Measurements from ENCODE around the gene ANKFY1. TPM values are rescaled to one million over a fixed set of nuclear protein-coding genes. Genes with fewer than 3 reads are reported as not detected.

The ANKFY1 gene
- total RNA-seq, 6 experiments from 2014 or later: 21.3 to 34.9 (median 29.5) TPM

DNA sequence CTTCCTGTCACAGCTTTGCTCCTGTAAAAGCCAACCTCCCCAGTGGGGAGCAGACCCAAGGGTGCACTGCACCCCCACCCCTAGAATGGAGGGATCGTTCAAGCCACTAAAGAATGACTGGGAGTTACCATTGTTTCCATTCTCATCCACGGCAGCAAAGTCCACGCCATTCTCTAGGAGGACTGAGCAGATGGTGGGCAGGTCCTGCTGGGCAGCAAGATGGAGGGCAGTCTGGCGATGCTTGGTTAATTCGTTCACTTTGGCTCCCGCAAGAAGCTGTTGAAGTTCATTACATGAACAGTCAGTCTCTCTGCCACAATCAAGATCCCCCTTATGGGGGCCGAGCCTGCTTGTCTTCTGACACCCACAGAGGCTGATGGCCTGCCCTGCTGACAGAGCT, 90.0 kb downstream of the ANKFY1 start:
- no peaks in the 10 kb centered on the region for H3K9me3 ChIP-seq
- 100% methylated on average over 3 of the region's 7 CpGs for whole genome bisulfite sequencing (ENCODE audit: insufficient coverage, low coverage, low lambda C conversion rate, missing lambda C conversion rate)

DNA sequence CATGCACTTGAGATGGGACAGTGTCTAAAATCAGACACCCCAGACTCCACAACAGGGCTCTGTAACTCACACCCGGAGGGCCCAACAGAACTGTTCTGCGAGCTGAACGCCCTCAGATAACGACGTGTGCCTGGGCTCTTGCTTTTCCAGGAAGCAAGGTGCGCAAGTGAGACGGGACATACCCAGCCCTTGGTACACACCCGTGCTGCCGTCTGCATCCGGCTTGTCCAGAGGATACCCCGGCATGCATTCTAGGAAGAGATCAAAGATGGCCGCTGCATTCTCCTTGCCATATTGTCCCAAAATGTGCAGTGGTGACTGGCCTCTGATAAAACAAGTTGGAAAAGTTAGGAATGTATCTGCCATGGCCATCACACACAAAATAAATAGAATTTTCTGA, 91.4 kb downstream of the ANKFY1 start:
- Histone ChIP-seq H3K9me3 (no peaks in the 10 kb centered on the region), H3K36me3 (peaks cover 0 to 88% (median 51%) of the 10 kb centered on the region in 4 donors), H3K4me1 (no peaks in the 10 kb centered on the region), H3K27ac (no peak overlapping the region), H3K4me3 (no peak overlapping the region), H3K27me3 (no peaks in the 10 kb centered on the region)
- DNase-seq: peak in 1 of 3 donors; percentile 39
- ATAC-seq: no peak
- intact Hi-C loops (cut with DNase I): no loop called here
- WGBS (ENCODE audit: insufficient coverage, low coverage, low lambda C conversion rate, missing lambda C conversion rate): 83% methylated on average over 2 of the region's 12 CpGs
- TF ChIP-seq POLR2A (IDR thresholded peaks at IDR 0.05): no peak
- TF ChIP-seq, protein P1, sequence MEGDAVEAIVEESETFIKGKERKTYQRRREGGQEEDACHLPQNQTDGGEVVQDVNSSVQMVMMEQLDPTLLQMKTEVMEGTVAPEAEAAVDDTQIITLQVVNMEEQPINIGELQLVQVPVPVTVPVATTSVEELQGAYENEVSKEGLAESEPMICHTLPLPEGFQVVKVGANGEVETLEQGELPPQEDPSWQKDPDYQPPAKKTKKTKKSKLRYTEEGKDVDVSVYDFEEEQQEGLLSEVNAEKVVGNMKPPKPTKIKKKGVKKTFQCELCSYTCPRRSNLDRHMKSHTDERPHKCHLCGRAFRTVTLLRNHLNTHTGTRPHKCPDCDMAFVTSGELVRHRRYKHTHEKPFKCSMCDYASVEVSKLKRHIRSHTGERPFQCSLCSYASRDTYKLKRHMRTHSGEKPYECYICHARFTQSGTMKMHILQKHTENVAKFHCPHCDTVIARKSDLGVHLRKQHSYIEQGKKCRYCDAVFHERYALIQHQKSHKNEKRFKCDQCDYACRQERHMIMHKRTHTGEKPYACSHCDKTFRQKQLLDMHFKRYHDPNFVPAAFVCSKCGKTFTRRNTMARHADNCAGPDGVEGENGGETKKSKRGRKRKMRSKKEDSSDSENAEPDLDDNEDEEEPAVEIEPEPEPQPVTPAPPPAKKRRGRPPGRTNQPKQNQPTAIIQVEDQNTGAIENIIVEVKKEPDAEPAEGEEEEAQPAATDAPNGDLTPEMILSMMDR (IDR thresholded peaks at IDR 0.05): no peak

More for the DNA sequence above, 90.0 kb downstream of the ANKFY1 start:
- intact Hi-C loops (cut with DNase I): no loop called here
- TF ChIP-seq, protein P1 (IDR thresholded peaks at IDR 0.05): no peak
- TF ChIP-seq POLR2A (IDR thresholded peaks at IDR 0.05): no peak
- Histone ChIP-seq H3K4me1 (no peaks in the 10 kb centered on the region), H3K36me3 (peaks cover 0 to 90% (median 57%) of the 10 kb centered on the region in 4 donors), H3K27ac (no peak overlapping the region), H3K4me3 (no peak overlapping the region), H3K27me3 (no peaks in the 10 kb centered on the region)
- no peak for DNase-seq
- no peak for ATAC-seq

DNA sequence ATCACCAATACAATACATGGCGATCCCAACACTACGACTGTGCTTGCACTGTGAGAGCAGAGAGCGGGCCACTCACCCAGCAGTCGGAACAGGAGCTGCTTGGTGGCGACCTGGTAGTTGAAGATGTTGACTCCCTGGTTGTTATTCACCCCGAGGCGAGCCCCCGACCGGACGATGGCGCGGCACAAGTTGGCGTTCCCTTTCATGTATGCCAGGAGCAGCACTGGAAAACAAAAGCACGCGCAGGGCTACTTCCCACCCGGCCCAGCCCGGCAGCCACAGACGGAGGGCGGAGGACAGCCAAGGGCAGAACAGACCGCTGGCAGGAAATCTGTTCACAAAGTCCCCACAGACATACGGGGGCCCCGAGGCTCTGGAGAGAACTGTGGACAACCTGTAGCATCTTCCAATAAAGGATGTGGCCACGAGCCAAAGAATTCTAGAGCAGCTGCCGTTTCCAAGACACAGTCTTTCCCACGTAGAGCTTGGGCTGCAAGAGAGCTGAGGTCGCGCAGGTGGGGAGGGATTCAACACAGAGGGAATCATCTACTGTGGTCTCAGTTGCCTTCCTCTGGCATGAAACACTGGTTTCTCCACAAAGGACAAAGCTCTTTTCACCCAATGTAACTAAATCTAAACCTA, 93.0 kb downstream of the ANKFY1 start:
- WGBS (ENCODE audit: insufficient coverage, low coverage, low lambda C conversion rate, missing lambda C conversion rate): 92% methylated on average over 5 of the region's 27 CpGs
- no peak for TF ChIP-seq POLR2A (IDR thresholded peaks at IDR 0.05)
- TF ChIP-seq, protein P1 (IDR thresholded peaks at IDR 0.05): no peak
- Histone ChIP-seq H3K4me3 (no peak overlapping the region), H3K27me3 (no peaks in the 10 kb centered on the region), H3K9me3 (no peaks in the 10 kb centered on the region), H3K36me3 (peaks cover 0 to 83% (median 52%) of the 10 kb centered on the region in 4 donors), H3K4me1 (no peaks in the 10 kb centered on the region), H3K27ac (no peak overlapping the region)
- intact Hi-C loops (cut with DNase I): no loop called here
- DNase-seq (no peak), ATAC-seq (no peak)

DNA sequence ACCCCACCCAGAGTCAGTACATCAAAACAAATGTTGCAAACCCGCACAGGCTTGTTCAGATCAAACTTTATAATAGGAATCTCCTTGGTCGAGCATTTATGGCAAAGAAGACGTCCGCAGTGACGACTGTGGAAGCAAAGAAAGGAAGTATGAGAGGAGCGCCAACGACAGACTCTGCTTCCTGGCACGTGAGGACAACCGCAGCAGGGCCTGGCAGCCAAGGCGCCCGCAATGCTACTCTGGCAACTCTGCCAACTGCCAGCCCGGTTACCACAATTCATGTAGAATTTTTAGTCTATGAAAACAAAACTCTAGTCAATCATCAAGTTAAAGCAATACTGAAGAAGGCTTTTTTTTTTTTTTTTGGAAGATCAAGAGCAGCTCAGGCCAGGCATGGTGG, 96.0 kb downstream of the ANKFY1 start:
- WGBS (ENCODE audit: insufficient coverage, low coverage, low lambda C conversion rate, missing lambda C conversion rate): 74% methylated on average over 12 of the region's 12 CpGs
- ATAC-seq: no peak
- peaks cover 0 to 69% (median 39%) of the 10 kb centered on the region in 4 donors for H3K36me3 ChIP-seq

More for the DNA sequence above, 96.0 kb downstream of the ANKFY1 start:
- Histone ChIP-seq H3K4me1 (no peaks in the 10 kb centered on the region), H3K9me3 (no peaks in the 10 kb centered on the region), H3K27ac (no peak overlapping the region), H3K27me3 (no peaks in the 10 kb centered on the region), H3K4me3 (no peak overlapping the region)
- no peak for DNase-seq
- intact Hi-C loops (cut with DNase I): no loop called here
- TF ChIP-seq, protein P1 (IDR thresholded peaks at IDR 0.05): no peak
- TF ChIP-seq POLR2A (IDR thresholded peaks at IDR 0.05): no peak
